Stimulated activated CD4-positive, alpha-beta T cell treated with anti-CD3 and anti-CD28 coated beads, Interleukin-15, amount 100 ng/mL, for 48 hours (primary cell): Measurements from ENCODE around the gene CFAP161.
"Not testable (repeated sequence)": the region's sequence is repeated elsewhere in the genome, so short reads cannot be mapped to it uniquely, and the experiment has no call there.

Source experiments
- DNase-seq, 2 donors: peaks; one replicate each; pipeline ENCODE4 v3.0.0-alpha.2; 2020; ENCODE audit warnings: low read depth in 2 of 2

Gene CFAP161

GRCh38 chr15:81157939-81158223, 23.8 kb downstream of the CFAP161 start:
- no peak for DNase-seq

GRCh38 chr15:81158561-81158960, 24.5 kb downstream of the CFAP161 start:
- DNase-seq = not testable (repeated sequence)

- no peak for DNase-seq
These were observed 26.5 kb downstream of the CFAP161 start for GRCh38 chr15:81160312-81161159.

DNA sequence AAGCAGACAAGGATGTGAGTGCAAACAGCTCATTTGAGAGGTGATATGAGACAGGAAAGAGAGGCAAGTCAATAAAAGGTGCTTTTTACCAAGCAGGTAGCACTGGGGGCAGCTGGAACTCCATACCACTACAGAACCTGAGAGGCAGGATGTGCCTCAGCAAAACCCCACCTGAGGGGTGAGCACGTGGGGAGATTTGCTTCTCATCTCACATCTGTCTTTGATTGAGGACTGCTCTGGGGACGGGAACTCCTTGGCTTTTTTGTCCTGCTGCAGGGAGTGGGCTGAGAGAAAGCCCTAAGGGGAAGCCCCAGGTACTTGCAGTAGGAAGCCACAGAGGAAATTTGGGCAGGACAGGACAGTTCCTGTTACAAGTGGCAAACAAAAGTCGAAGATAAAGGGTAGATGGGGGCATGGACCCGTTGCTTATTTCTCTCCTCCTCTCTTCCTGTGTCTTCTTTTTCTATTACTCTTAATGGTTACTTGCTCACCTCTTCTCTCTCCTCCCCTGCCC, 27.1 kb downstream of the CFAP161 start:
- no peak for DNase-seq

DNA sequence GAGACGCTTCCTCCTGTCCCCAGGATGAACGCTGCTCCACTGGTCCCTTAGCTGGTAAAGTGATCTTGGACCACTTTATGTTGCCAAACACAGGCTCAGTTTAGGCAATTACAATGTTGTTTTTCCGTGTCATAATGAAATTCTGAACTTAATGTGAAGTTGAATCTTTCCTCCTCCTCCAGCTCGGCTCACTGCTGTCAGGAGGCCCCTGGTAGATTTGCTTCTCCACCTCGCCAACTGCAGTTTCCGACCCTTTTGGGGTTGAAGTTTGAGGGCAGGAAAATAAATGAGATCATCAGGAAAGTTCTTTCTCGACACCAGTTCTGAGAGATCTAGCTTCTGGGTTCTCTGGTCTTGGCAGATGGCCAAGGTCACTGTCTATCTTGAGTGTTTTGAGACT, 27.8 kb downstream of the CFAP161 start:
- peak in 1 of 2 donors; percentile 3 for DNase-seq

- DNase-seq = no peak
These were observed 30.1 kb downstream of the CFAP161 start for GRCh38 chr15:81163961-81164800.

- DNase-seq = no peak
These were observed 31.5 kb downstream of the CFAP161 start for GRCh38 chr15:81165535-81165934.

DNA sequence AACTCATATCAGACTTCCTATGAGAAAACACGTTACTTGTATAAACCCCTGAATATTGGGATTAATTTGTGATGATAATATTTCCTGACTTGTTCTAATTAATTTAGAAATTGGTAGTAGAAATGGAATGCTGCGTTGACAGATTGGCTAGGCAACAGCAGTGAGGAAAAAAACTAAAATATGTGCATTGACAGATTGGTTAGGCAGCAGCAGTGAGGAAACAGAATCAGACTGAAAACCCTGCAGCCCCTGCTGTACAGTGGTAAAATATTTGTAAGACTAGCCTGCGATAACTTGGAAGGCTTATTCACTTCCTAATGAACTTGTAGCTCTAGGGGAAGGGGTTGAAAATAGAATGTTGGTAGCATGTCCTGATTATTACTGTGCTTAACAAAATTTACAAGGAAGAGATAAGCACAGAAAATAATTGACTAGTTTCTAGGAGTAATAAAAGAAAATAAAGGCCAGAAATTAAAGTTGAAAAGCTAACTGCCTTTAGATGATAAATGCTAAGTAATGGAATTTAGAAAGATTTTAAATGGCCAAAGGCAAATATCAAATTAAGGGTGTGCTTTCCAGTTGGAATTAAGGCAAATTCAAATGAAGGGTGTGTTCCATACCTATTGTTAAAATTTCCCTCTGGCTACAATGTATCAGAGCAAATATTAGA, 32.7 kb downstream of the CFAP161 start:
- no peak for DNase-seq

DNA sequence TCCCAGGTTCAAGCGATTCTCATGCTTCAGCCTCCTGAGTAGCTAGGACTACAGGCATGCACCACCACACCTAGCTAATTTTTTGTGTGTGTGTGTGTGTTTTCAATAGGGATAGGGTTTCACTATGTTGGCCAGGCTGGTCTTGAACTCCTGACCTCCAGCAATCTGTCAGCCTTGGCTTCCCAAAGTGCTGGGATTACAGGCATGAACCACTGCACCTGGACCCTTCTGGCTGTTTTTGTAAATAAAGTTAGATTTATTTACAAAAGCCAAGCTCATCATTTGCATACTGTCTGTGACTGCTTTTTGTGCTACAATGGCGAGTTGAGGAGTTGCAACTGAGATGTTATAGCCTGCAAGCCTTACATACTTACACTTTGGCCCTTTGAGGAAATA, 34.1 kb downstream of the CFAP161 start:
- no peak for DNase-seq

- DNase-seq = no peak
These were observed 34.6 kb downstream of the CFAP161 start for GRCh38 chr15:81168644-81169043.

- no peak for DNase-seq
These were observed 36.4 kb downstream of the CFAP161 start for GRCh38 chr15:81170511-81170910.

DNA sequence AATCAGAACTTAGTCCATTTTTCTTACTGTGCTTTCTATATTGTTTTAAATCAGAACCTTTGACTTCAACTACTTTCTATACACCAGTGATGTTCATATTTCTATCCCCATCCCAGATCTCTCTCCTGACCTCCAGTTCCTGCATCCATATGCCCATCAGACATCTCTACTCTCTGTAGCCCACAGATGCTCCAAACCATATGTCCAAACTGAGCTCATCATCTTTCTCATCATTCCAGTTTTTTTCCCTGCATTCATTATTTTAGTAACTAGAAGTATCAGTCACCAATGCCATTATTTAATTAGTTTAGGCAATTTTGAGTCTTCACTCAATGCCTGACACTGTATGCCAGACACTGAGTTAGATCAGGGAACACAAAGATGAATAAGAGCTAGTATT, 37.2 kb downstream of the CFAP161 start:
- DNase-seq = no peak

GRCh38 chr15:81174125-81174791, 40.2 kb downstream of the CFAP161 start:
- DNase-seq = no peak

GRCh38 chr15:81174792-81175327, 40.8 kb downstream of the CFAP161 start:
- DNase-seq = no peak

GRCh38 chr15:81175496-81175895, 41.4 kb downstream of the CFAP161 start:
- DNase-seq = no peak

- DNase-seq = no peak
These were observed 42.3 kb downstream of the CFAP161 start for GRCh38 chr15:81176291-81176893.

- no peak for DNase-seq
These were observed 44.3 kb downstream of the CFAP161 start for GRCh38 chr15:81178365-81178764.

- no peak for DNase-seq
These were observed 47.1 kb downstream of the CFAP161 start for GRCh38 chr15:81181220-81181619.

DNA sequence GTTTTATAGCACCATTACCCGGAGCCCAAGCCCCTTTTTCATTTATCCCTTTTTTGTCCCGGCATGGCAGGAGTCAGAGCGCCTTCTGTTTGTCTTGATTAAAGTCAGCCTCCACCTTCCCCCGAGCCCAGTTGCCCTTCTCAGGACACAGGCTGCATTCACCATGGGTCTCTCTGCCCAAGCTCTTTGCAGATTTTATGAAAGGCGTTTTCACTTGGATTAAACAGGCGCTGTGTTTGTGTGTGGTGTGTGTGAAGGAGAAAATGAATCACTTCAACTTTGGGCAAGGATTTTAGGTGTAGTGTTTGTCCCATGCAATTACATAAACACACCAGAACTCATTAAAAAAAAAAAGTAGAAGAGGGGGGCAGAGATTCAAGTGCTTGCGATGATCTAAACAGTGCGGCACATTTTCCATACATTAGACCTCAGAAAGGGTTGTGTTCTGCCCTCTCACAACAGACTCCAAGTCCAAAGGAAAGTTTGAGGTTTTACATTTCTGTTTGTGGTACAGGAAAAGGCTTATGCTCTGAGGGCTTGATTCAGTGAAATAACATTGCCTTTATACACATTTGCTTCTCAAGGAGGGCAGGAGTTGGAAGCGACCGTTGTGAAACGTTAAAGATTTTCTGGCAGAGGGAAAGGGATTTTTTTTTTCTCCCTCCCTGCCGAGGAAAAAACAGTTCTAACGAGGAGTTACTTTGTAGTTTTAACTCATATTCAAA, 48.1 kb downstream of the CFAP161 start:
- DNase-seq = no peak

GRCh38 chr15:81182756-81183438, 48.8 kb downstream of the CFAP161 start:
- no peak for DNase-seq
